GM21737 (cell line): ENCODE data around the gene MEP1B.

Experiments
- ATAC-seq: cut with Tn5 transposase; IDR thresholded peaks from one replicate; pipeline ENCODE4 v1.9.1; 2021; ENCODE audit warnings: mild to moderate bottlenecking, moderate library complexity; ENCODE audit not compliant: unreplicated experiment

The MEP1B gene

DNA sequence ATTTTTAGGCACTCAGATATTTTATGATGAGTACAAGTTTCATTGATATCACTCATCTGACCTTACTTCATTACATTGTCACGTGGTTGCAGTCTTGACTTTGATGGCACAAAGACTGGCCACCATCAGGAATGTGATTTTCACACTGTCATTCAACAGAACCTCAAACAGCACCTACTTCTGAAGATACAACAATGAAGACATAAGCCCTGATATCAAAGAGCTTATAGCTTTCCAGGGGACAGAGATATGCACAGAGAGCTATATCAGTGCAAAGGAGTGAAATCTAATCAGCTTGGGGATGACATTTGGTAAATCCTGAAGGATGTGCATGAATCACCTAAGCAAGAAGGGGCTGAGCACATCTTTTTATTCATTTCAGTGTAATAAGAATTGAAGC, 72.3 kb downstream of the MEP1B start:
- ATAC-seq = no peak

DNA sequence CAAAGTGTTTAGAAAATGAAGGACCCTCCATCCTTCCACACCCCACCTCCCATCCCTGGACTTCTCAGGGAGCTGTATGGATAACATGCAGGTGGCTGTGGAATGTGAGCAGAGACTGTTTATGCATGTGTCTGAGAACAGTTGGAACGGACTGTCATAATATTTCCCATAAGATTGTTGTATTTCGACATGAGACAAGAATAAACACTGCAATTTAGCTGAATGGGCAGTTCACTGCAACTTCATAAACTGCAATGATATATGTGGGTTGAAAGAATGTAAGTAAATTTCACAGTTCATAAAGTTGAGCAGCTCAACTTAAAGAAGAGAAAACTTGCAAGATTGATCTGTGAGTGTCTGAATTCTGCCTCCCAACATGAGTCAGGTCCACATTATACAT, 74.6 kb downstream of the MEP1B start:
- no peak for ATAC-seq

DNA sequence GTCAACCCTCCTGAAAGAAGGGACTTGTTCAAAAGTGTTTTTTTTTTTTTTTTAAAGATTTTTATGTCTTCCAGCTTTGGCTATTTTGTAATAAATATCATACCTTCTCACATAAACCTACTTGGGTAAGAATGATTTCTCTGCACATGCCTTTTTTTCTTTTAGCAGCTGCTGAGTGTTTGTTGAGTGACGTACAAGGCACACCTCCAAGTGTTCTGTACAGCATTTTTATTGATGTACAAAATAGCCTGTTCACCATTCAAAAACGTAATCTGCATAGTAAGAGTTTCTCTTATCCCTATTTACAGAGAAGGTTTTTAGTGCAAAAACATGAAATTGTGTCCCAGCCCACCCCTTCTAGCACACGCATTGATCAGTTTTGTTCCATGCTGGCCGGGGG, 77.6 kb downstream of the MEP1B start:
- no peak for ATAC-seq
